ENCODE data around the gene RBM12.

The RBM12 gene

DNA sequence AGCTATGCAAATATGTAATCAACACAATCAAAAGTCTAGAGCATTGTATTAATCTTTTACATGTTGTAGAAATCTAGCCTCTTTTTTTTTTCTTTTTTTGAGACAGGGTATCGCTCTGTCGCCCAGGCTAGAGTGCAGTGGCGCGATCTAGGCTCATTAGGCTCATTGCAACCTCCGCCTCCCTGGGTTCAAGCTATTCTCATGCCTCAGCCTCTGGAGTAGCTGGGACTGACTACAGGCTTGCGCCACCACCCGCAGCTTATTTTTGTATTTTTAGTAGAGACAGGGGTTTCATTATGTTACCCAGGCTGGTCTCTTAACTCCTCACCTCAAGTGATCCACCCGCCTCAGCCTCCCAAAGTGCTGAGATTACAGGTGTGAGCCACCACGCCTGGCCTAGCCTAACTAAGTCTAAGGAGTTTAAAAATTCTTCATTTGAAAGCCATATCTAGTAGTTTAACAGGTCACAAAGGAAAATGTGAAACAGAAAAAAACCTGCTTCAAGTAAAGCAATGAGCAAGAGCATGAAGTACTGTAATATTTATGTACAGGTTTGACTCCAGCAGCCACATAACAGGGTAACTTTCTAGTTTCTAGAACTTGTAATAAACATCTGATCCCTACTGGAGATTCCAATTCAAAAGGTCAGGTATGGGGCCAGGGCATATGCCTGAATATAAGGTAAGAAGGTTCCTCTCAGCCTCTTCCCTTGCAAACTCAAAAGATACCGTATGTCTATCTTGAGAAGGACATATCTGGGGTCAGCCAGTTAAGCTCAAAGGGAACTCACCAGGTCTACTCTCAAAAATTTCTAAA is 4.4 kb downstream of the RBM12 start:
- DNase-seq (ENCODE audit: low read depth, low spot score): no peak

- no peak for DNase-seq (ENCODE audit: low read depth, low spot score)
Measured at GRCh38 chr20:35657271-35657670, 7.4 kb downstream of the RBM12 start.

DNA sequence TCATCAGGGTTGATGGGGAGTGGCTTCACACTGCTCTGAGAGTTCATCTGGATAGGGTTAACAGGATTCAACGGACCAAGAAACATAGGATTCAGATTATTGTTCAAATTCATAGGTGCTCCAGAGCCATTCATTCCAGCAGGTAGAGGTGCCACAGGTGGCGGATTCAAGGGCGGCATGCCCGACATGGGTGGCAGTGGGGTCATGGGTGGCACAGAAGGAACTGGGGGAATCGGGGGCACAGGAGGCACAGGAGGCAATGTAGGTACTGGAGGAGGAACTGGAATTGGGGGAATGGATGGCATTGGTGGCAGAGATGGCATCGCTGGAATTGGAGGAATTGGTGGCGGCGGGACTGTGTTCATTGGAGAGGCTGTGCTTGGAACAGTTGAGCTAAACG is 10.3 kb downstream of the RBM12 start:
- DNase-seq (ENCODE audit: low read depth, low spot score): no peak

DNA sequence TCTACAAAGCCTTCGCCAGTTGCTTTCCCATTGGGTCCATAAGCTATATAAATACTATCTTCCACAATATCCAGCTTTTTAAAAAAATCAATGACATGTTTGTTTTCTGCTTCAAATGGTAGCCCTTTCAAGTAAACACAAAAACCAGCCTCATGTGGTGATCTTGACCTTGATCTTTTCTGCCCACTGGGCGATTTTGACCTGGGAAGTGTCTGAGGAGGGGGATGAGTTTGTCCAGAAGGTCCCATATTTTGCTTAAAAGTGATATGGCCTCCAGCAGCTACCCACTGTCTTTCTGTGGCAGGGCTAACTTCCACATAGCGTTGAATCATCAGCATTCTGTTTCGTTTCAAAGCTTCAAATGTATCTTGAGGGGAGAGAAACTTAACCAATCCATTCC is 10.8 kb downstream of the RBM12 start:
- DNase-seq (ENCODE audit: low read depth, low spot score): no peak

- no peak for DNase-seq (ENCODE audit: low read depth, low spot score)
Measured at GRCh38 chr20:35653430-35653734, 11.3 kb downstream of the RBM12 start.

DNA sequence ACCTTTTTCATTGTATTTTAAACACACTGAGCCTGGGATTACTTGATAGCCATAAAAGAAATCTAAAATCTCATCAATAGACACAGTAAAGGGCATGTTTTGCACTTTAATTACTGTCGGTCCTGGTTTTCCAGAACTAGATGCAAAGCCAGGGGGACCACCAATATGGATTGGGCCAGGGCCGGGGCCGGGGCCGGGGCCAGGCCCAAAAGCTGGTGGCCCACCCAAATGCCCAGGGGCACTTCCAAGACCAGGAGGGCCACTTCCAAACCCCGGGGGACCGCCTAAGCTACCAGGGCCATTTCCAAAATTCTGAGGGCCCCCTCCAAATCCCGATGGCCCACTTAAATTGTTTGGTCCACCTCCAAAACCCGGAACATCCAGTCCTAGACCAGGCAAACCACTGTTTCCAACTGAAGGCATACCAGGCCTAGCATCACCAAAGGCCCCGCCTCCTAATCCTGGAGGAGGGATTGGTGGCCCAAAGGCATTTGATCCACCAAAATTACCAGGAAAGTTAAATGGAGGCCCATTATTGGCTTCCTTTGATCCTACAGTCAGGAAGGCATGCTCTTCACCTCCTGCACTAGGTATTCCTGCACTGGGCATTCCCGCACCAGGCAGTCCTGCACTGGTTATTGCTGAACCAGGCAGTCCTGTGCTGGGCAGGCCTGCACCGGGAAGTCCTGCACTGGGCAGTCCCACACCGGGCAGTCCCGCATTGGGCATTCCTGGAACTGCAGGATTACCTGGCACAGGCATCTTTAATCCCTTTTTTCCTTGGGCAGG is 11.9 kb downstream of the RBM12 start:
- DNase-seq (ENCODE audit: low read depth, low spot score): no peak

GRCh38 chr20:35651958-35652357 is 12.7 kb downstream of the RBM12 start:
- no peak for DNase-seq (ENCODE audit: low read depth, low spot score)

DNA sequence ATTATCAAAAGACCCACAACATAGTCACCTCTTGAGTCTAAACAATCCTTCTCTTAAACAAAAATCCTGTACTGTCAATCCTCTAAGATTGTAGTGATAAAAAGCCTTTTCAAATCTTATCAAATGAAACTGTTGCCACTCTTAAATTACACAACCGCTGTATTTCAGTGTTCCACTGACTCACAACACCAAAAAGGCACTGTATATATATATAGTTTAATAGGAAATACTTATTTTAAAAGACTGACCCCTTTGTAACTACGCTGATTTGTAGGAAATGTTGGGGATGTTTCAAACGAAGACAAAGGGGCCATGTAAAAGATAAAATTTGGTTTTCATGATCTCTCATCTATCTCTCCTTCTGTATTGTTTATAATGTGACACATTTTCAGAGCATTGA is 14.1 kb downstream of the RBM12 start:
- DNase-seq (ENCODE audit: low read depth, low spot score): no peak

DNA sequence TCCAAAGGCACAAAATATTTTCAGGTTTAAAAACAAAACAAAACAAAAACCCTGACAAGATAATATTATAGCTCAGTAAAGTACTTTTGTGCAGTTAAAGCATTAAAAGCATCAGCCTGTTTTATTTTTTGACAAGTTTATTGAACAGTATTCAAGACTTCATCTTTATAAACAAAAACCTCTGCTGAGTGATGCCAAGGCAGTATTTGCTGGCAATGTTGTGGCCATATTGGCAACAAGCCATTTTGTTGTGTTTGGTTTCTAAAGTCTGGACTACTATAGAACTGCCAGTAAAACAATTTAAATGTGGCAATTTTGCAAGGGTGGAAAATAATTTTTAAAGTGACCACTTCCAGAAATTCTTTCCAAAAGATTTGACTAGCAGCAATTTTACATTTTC is 15.9 kb downstream of the RBM12 start:
- DNase-seq (ENCODE audit: low read depth, low spot score): no peak

GRCh38 chr20:35644806-35645205 is 19.9 kb downstream of the RBM12 start:
- DNase-seq (ENCODE audit: low read depth, low spot score): no peak

- no peak for DNase-seq (ENCODE audit: low read depth, low spot score)
Measured at GRCh38 chr20:35643045-35643444, 21.7 kb downstream of the RBM12 start.

DNA sequence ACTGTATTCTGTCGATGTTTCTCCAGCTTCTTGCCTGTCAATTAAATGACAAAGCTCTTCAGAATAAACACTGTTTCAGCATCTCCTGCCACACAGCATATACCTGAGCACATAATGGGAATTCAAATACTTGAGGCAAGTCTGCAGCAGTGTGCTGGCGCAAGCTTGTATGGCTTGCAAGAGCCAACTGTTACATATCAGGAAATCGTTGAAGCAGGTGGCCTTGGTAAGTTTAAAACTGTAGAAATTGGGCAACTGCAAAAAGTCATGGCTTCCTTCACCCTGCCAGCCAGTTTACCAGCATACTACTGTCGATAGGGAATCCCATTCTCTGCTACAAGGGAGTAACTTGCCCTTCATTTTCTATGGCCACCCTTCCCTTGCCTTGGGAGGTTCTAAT is 23.0 kb downstream of the RBM12 start:
- no peak for DNase-seq (ENCODE audit: low read depth, low spot score)

- no peak for DNase-seq (ENCODE audit: low read depth, low spot score)
Measured at GRCh38 chr20:35640724-35641123, 24.0 kb downstream of the RBM12 start.

- DNase-seq (ENCODE audit: low read depth, low spot score): no peak
Measured at GRCh38 chr20:35638751-35639150, 25.9 kb downstream of the RBM12 start.

- DNase-seq (ENCODE audit: low read depth, low spot score): no peak
Measured at GRCh38 chr20:35637276-35637675, 27.4 kb downstream of the RBM12 start.

DNA sequence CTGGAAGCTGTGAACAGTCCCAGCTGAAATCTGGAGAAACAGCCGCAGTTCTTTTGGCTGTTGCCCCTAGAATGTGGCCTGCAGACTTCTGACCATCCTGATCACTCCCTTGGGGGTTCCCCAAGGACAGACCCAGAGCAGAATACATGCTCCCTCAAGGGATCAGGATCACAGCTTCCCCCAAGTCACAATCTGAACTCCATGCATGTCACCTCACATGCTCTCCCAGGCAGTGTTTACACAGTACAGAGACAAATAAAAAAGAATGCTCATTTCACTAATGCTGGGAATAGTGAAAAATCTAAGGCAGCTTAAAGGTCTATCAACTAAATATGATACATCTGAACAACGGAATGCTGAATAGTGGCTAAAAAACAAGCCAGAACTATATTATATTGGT is 28.6 kb downstream of the RBM12 start:
- DNase-seq (ENCODE audit: low read depth, low spot score): no peak

- no peak for DNase-seq (ENCODE audit: low read depth, low spot score)
Measured at GRCh38 chr20:35635652-35636051, 29.0 kb downstream of the RBM12 start.

- DNase-seq (ENCODE audit: low read depth, low spot score): no peak
Measured at GRCh38 chr20:35632539-35633115, 32.1 kb downstream of the RBM12 start.

DNA sequence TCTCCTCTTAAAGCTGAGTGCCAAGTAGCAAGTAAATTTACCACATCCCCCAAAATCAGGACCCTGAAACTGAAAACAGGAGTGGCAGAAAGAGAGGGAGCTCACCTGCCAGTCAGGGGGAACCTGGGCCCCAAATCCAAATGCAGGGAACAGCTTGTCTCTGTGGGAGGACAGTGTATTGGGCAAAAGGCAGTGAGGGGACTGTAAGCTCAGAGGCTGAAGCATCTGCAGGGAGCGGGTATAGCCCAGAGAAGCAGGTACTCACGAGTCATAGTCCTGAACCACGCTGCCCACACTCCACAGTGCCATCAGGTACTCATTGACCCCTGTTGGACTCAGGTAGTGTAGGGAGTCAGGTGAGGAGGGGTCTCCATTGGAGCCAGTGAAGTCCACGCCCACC is 34.1 kb downstream of the RBM12 start:
- no peak for DNase-seq (ENCODE audit: low read depth, low spot score)

GRCh38 chr20:35629427-35630145 is 35.1 kb downstream of the RBM12 start:
- no peak for DNase-seq (ENCODE audit: low read depth, low spot score)

DNA sequence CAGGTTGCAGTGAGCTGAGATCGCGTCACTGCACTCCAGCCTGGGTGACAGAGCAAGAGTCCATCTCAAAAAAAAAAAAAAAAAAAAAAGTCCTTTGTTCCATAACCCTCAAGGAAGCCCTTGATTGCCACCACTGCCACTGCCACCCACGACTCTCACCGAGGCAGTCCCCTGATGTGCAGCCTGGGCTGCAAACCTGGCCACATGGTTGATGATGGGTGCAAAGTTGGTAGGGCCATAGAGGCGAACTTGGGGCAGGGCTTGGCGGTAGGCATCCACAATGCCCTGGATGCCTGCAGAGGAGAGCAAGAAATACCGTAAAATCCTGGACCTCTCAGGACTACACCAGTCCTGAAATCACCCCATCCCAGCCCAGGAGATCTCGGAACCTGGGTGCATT is 37.6 kb downstream of the RBM12 start:
- no peak for DNase-seq (ENCODE audit: low read depth, low spot score)

GRCh38 chr20:35626386-35627001 is 38.2 kb downstream of the RBM12 start:
- no peak for DNase-seq (ENCODE audit: low read depth, low spot score)
